RWPE1 (cell line): Measurements from ENCODE around the gene SAMD11.

ENCODE experiments used
- CTCF ChIA-PET: fragments of 350-600 bp; sonication (Branson Sonifier 250); formaldehyde crosslinking; extraction: SDS; loops from one replicate; lab custom pipeline; 2021; lab: Yijun Ruan, JAX
- POLR2A ChIA-PET: fragments of 400-600 bp; formaldehyde crosslinking; extraction: SDS; loops from one replicate; lab custom pipeline; 2020; ENCODE audit warnings: antibody characterized with exemption; ENCODE audit not compliant: low non-redundant PET; lab: Yijun Ruan, JAX
- DNase-seq: peaks from one replicate; pipeline ENCODE4 v3.0.0; 2012; ENCODE audit warnings: low spot score
- H3K27ac ChIP-seq: fragments of 450-650 bp; 2 replicates; pipeline ENCODE4 v1.5.1; 2017
- TF ChIP-seq, protein P1 (sequence below): fragments of 450-650 bp; conservative IDR thresholded peaks from 2 replicates; pipeline ENCODE4 v1.5.1; 2017; ENCODE audit warnings: low read depth, mild to moderate bottlenecking

The SAMD11 gene

DNA sequence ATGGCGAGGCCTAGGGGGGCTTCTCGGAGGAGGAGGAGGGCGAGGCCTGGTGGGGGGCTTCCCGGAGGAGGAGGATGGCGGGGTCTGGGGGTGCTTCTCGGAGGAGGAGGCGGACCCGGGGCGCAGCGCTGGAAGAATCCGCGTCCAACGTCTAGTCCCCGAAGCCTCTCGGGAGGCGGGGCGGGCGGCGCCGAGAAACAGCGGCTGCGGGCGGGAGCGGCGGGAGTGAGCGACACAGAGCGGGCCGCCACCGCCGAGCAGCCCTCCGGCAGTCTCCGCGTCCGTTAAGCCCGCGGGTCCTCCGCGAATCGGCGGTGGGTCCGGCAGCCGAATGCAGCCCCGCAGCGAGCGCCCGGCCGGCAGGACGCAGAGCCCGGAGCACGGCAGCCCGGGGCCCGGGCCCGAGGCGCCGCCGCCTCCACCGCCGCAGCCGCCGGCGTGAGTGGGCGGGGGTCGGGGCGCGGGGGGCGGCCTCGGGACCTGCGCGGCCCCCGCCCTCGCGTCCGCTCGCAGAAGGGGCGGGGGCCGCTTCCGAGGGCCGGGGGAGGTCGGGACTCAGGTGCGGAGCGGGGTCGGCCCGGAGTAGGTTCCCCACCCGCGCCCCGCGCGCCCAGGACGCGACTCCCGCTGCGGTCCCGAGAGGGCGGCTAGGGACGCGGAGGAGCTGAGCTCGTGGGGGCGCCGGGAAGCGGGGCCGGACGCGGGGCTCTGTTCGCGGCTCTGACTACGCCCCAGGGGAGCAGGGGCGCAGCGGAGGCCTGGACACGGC is 36.8 kb downstream of the SAMD11 start, which contains the start of gene KLHL17:
KLHL17 (plus strand) TSS at position 222 of the 769 bp plus-strand sequence; CDS start at position 332, 110 bp downstream.
- ChIA-PET POLR2A (no interaction called here), CTCF (no interaction called here)
- DNase-seq, result peak; percentile 62
- TF ChIP-seq, protein P1, sequence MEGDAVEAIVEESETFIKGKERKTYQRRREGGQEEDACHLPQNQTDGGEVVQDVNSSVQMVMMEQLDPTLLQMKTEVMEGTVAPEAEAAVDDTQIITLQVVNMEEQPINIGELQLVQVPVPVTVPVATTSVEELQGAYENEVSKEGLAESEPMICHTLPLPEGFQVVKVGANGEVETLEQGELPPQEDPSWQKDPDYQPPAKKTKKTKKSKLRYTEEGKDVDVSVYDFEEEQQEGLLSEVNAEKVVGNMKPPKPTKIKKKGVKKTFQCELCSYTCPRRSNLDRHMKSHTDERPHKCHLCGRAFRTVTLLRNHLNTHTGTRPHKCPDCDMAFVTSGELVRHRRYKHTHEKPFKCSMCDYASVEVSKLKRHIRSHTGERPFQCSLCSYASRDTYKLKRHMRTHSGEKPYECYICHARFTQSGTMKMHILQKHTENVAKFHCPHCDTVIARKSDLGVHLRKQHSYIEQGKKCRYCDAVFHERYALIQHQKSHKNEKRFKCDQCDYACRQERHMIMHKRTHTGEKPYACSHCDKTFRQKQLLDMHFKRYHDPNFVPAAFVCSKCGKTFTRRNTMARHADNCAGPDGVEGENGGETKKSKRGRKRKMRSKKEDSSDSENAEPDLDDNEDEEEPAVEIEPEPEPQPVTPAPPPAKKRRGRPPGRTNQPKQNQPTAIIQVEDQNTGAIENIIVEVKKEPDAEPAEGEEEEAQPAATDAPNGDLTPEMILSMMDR, result no peak
- peak within 1 kb of the TSS; percentile 69 for H3K27ac ChIP-seq

DNA sequence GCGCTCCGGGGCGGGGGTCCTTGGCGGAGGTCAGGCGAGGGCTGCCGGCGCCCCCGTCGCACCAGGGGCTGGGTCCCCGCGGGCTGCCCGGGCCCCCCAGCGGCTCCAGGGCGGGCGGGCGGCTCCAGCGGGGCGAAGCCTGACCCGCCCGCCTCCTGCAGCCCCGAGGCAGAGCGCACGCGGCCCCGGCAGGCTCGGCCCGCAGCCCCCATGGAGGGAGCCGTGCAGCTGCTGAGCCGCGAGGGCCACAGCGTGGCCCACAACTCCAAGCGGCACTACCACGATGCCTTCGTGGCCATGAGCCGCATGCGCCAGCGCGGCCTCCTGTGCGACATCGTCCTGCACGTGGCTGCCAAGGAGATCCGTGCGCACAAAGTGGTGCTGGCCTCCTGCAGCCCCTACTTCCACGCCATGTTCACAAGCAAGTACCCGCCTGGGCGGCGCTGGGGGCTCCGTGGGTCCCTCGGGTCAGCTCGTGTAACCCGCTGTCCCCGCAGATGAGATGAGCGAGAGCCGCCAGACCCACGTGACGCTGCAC is 37.5 kb downstream of the SAMD11 start:
- POLR2A ChIA-PET, result no interaction called here
- no peak for DNase-seq
- CTCF ChIA-PET, result interaction anchor here (0.7 kb wide), 1 partner anchor 15 kb away, joined by 3 read pairs; no protein-coding TSS in a partner anchor
- peak overlapping the region; percentile 69 for H3K27ac ChIP-seq
- TF ChIP-seq, protein P1, result no peak

DNA sequence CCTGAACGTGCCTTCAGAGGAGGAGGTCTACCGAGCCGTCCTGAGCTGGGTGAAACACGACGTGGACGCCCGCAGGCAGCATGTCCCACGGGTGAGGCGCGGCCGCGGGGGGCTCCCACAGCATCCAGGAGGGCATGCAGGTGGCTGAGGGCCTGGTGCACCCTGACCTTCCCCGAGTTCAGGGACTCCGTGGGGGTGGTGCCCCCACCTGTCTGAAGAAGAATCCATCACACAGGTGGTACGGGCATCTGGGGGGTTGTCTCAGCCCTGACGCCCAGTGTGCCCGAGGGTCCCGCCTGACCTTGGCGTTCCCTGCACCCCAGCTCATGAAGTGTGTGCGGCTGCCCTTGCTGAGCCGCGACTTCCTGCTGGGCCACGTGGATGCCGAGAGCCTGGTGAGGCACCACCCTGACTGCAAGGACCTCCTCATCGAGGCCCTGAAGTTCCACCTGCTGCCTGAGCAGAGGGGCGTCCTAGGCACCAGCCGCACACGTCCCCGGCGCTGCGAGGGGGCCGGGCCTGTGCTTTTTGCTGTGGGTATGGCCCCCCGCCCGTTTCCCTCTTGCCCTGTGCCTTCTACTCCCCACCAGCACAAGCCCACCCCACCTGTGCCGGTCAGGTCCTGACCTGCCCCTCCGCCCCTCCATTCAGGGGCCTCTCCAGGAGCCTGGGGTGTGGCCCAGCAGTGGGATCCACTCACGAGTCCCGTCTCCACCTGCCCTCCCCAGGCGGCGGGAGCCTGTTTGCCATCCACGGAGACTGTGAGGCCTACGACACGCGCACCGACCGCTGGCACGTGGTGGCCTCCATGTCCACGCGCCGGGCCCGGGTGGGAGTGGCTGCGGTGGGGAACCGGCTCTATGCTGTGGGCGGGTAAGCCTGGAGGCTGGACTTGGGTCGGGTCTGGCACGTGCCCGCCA is 38.9 kb downstream of the SAMD11 start:
- no peak for DNase-seq
- peak overlapping the region; percentile 25 for H3K27ac ChIP-seq
- CTCF ChIA-PET, result no interaction called here
- POLR2A ChIA-PET, result no interaction called here
- TF ChIP-seq, protein P1, result no peak

DNA sequence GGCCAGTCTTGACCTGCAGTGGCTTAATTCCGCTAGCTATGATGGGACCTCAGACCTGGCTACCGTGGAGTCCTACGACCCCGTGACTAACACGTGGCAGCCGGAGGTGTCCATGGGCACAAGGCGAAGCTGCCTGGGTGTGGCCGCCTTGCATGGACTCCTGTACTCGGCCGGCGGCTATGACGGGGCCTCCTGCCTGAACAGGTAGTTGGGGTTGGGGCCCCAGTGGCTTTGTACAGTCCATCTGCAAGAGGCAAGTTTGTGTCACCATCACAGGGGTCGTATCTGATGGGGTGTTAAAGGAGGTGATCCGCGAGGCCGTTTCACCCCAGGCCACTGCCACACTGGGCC is 39.6 kb downstream of the SAMD11 start:
- H3K27ac ChIP-seq, result peak overlapping the region; percentile 25
- DNase-seq, result no peak
- POLR2A ChIA-PET, result no interaction called here
- TF ChIP-seq, protein P1, result no peak
- CTCF ChIA-PET, result no interaction called here

DNA sequence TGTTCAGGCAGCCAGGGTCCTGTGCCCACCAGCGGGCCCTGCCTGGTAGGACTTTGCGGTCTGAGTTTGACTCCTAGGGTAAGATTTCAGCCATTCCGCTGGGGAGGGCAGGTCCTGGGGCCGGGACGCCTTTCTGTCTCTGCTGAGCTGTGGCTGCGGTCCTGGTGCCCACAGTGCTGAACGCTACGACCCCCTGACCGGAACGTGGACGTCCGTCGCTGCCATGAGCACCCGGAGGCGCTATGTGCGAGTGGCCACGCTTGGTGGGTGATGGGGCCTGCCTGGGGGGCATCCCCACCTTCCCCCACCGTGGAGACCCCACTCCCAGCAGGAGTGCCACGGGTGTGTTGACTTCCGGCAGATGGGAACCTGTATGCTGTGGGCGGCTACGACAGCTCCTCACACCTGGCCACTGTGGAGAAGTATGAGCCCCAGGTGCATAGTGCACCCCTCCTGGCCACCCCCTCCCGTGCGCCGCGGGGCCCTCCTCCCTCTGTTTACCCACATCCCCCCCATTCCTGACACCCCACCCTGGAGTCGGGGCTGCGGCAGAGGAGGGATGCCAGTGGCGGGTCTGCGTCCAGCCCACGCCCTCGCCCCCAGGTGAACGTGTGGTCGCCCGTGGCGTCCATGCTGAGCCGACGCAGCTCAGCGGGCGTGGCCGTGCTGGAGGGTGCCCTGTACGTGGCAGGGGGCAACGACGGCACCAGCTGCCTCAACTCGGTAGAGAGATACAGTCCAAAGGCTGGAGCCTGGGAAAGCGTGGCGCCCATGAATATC is 40.2 kb downstream of the SAMD11 start:
- DNase-seq, result no peak
- TF ChIP-seq, protein P1, result no peak
- peak overlapping the region; percentile 25 for H3K27ac ChIP-seq
- CTCF ChIA-PET, result no interaction called here
- POLR2A ChIA-PET, result no interaction called here
